IPS-15b (cell line): ENCODE measurements around the gene IL1R1.

Experiments
- H3K27me3 ChIP-seq: one replicate; pipeline ENCODE4 v1.6.1; 2013; ENCODE audit warnings: low read length; ENCODE audit not compliant: control insufficient read depth, insufficient read depth
- H3K36me3 ChIP-seq: one replicate; pipeline ENCODE4 v1.6.1; 2013; ENCODE audit warnings: low read length; ENCODE audit not compliant: control insufficient read depth, insufficient read depth
- H3K4me1 ChIP-seq: one replicate; pipeline ENCODE4 v1.6.1; 2013; ENCODE audit warnings: mild to moderate bottlenecking, low read length; ENCODE audit not compliant: control insufficient read depth, insufficient read depth
- H3K4me3 ChIP-seq: one replicate; pipeline ENCODE4 v1.5.1; 2013; ENCODE audit warnings: low read depth, low read length
- H3K9ac ChIP-seq: one replicate; pipeline ENCODE4 v1.6.1; 2013; ENCODE audit warnings: low read depth, mild to moderate bottlenecking, low read length
- H3K9me3 ChIP-seq: one replicate; pipeline ENCODE4 v1.6.1; 2013; ENCODE audit warnings: mild to moderate bottlenecking, low read length; ENCODE audit not compliant: control insufficient read depth, insufficient read depth

The IL1R1 gene

GRCh38 chr2:102168026-102168771 lies 25.7 kb downstream of the IL1R1 start:
- no peaks in the 10 kb centered on the region for H3K9me3 ChIP-seq
- H3K9ac ChIP-seq = no peak overlapping the region
- no peaks in the 10 kb centered on the region for H3K4me1 ChIP-seq
- no peak overlapping the region for H3K4me3 ChIP-seq
- no peaks in the 10 kb centered on the region for H3K36me3 ChIP-seq
- no peaks in the 10 kb centered on the region for H3K27me3 ChIP-seq

GRCh38 chr2:102171946-102172345 lies 29.4 kb downstream of the IL1R1 start:
- H3K4me3 ChIP-seq = no peak overlapping the region
- no peaks in the 10 kb centered on the region for H3K9me3 ChIP-seq
- no peak overlapping the region for H3K9ac ChIP-seq
- H3K27me3 ChIP-seq = no peaks in the 10 kb centered on the region
- H3K4me1 ChIP-seq = no peaks in the 10 kb centered on the region
- no peaks in the 10 kb centered on the region for H3K36me3 ChIP-seq

- Histone ChIP-seq H3K4me3 (no peak overlapping the region), H3K36me3 (no peaks in the 10 kb centered on the region)
Measured at GRCh38 chr2:102172745-102173144, 30.2 kb downstream of the IL1R1 start.

GRCh38 chr2:102176172-102176571 lies 33.6 kb downstream of the IL1R1 start:
- H3K4me1 ChIP-seq = no peaks in the 10 kb centered on the region
- no peaks in the 10 kb centered on the region for H3K27me3 ChIP-seq
- H3K9ac ChIP-seq = no peak overlapping the region
- H3K9me3 ChIP-seq = no peaks in the 10 kb centered on the region
- no peak overlapping the region for H3K4me3 ChIP-seq
- no peaks in the 10 kb centered on the region for H3K36me3 ChIP-seq

More at GRCh38 chr2:102172745-102173144, 30.2 kb downstream of the IL1R1 start:
- no peaks in the 10 kb centered on the region for H3K9me3 ChIP-seq
- H3K9ac ChIP-seq = no peak overlapping the region
- H3K4me1 ChIP-seq = no peaks in the 10 kb centered on the region
- no peaks in the 10 kb centered on the region for H3K27me3 ChIP-seq

GRCh38 chr2:102177814-102178478 lies 35.4 kb downstream of the IL1R1 start:
- Histone ChIP-seq H3K9me3 (no peaks in the 10 kb centered on the region), H3K4me3 (no peak overlapping the region), H3K27me3 (no peaks in the 10 kb centered on the region), H3K36me3 (no peaks in the 10 kb centered on the region), H3K4me1 (peaks cover 2% of the 10 kb centered on the region), H3K9ac (no peak overlapping the region)

- H3K36me3 ChIP-seq = no peaks in the 10 kb centered on the region
- H3K27me3 ChIP-seq = no peaks in the 10 kb centered on the region
- no peak overlapping the region for H3K9ac ChIP-seq
- H3K4me3 ChIP-seq = no peak overlapping the region
- H3K4me1 ChIP-seq = peaks cover 2% of the 10 kb centered on the region
- no peaks in the 10 kb centered on the region for H3K9me3 ChIP-seq
Measured at GRCh38 chr2:102179061-102179460, 36.5 kb downstream of the IL1R1 start.

GRCh38 chr2:102179788-102180686 lies 37.5 kb downstream of the IL1R1 start:
- Histone ChIP-seq H3K27me3 (no peaks in the 10 kb centered on the region), H3K9me3 (no peaks in the 10 kb centered on the region), H3K9ac (no peak overlapping the region), H3K4me3 (no peak overlapping the region), H3K36me3 (no peaks in the 10 kb centered on the region), H3K4me1 (peaks cover 2% of the 10 kb centered on the region)

GRCh38 chr2:102180687-102180999 lies 38.1 kb downstream of the IL1R1 start:
- Histone ChIP-seq H3K27me3 (peaks cover under 1% of the 10 kb centered on the region), H3K9ac (no peak overlapping the region), H3K4me1 (peaks cover 2% of the 10 kb centered on the region), H3K4me3 (no peak overlapping the region), H3K36me3 (no peaks in the 10 kb centered on the region), H3K9me3 (no peaks in the 10 kb centered on the region)

GRCh38 chr2:102181376-102181775 lies 38.8 kb downstream of the IL1R1 start:
- peaks cover 2% of the 10 kb centered on the region for H3K4me1 ChIP-seq
- H3K36me3 ChIP-seq = no peaks in the 10 kb centered on the region
- peaks cover 8% of the 10 kb centered on the region for H3K27me3 ChIP-seq
- no peaks in the 10 kb centered on the region for H3K9me3 ChIP-seq
- no peak overlapping the region for H3K9ac ChIP-seq
- H3K4me3 ChIP-seq = no peak overlapping the region

- H3K4me3 ChIP-seq = no peak overlapping the region
- no peaks in the 10 kb centered on the region for H3K36me3 ChIP-seq
- H3K9ac ChIP-seq = no peak overlapping the region
- no peaks in the 10 kb centered on the region for H3K9me3 ChIP-seq
- H3K4me1 ChIP-seq = peaks cover 2% of the 10 kb centered on the region
- peaks cover 15% of the 10 kb centered on the region for H3K27me3 ChIP-seq
Measured at GRCh38 chr2:102181919-102182635, 39.5 kb downstream of the IL1R1 start.

GRCh38 chr2:102184018-102184417 lies 41.5 kb downstream of the IL1R1 start:
- Histone ChIP-seq H3K27me3 (peaks cover 32% of the 10 kb centered on the region), H3K4me3 (no peak overlapping the region)

More at GRCh38 chr2:102184018-102184417, 41.5 kb downstream of the IL1R1 start:
- no peaks in the 10 kb centered on the region for H3K9me3 ChIP-seq
- no peaks in the 10 kb centered on the region for H3K36me3 ChIP-seq
- no peak overlapping the region for H3K9ac ChIP-seq
- peaks cover 2% of the 10 kb centered on the region for H3K4me1 ChIP-seq
